ENCODE measurements around the gene IGSF8. TPM values are rescaled to one million over a fixed set of nuclear protein-coding genes. Genes with fewer than 3 reads are reported as not detected.

Gene IGSF8
- total and polyA plus RNA-seq, 4 donors: 23.5 to 39.5 (median 26.8) TPM

- H3K4me1 ChIP-seq (ENCODE audit: control insufficient read depth in 5 of 5, insufficient read depth in 5 of 5, low read length in 5 of 5): no peaks in the 10 kb centered on the region
- no peaks in the 10 kb centered on the region for H3K9me3 ChIP-seq (ENCODE audit: control insufficient read depth in 4 of 4, insufficient read depth in 3 of 4, low read length in 3 of 4)
- H3K36me3 ChIP-seq (ENCODE audit: control insufficient read depth in 4 of 4, insufficient read depth in 4 of 4, low read length in 4 of 4): no peaks in the 10 kb centered on the region
- TF ChIP-seq CTCF (IDR thresholded peaks at IDR 0.05; ENCODE audit: control extremely low read depth, extremely low read depth): no peak
- ATAC-seq (ENCODE audit: insufficient read depth, low FRiP score): no peak
- no peak overlapping the region for H3K27ac ChIP-seq (ENCODE audit: low read depth in 1 of 2, low read length in 1 of 2)
- H3K4me3 ChIP-seq: no peak overlapping the region
- DNase-seq: no peak
- H3K27me3 ChIP-seq (ENCODE audit: control insufficient read depth in 3 of 3, insufficient read depth in 3 of 3, low read length in 2 of 3): no peaks in the 10 kb centered on the region
- no peak overlapping the region for H3K9ac ChIP-seq (ENCODE audit: insufficient read depth in 1 of 2, low read length in 2 of 2)
- WGBS, 2 donors: 93 to 99% methylated on average over 5 of the region's 5 CpGs
Measured at GRCh38 chr1:160136926-160137200, 38.4 kb upstream of the IGSF8 start.

- Histone ChIP-seq H3K27ac (ENCODE audit: low read depth in 1 of 2, low read length in 1 of 2) (no peak overlapping the region), H3K9me3 (ENCODE audit: control insufficient read depth in 4 of 4, insufficient read depth in 3 of 4, low read length in 3 of 4) (no peaks in the 10 kb centered on the region), H3K4me3 (no peak overlapping the region), H3K9ac (ENCODE audit: insufficient read depth in 1 of 2, low read length in 2 of 2) (no peak overlapping the region), H3K27me3 (ENCODE audit: control insufficient read depth in 3 of 3, insufficient read depth in 3 of 3, low read length in 2 of 3) (no peaks in the 10 kb centered on the region), H3K36me3 (ENCODE audit: control insufficient read depth in 4 of 4, insufficient read depth in 4 of 4, low read length in 4 of 4) (no peaks in the 10 kb centered on the region), H3K4me1 (ENCODE audit: control insufficient read depth in 5 of 5, insufficient read depth in 5 of 5, low read length in 5 of 5) (peaks cover 0 to under 1% (median 0%) of the 10 kb centered on the region in 5 donors)
- no peak for DNase-seq
- no peak for TF ChIP-seq CTCF (IDR thresholded peaks at IDR 0.05; ENCODE audit: control extremely low read depth, extremely low read depth)
- WGBS, 2 donors: 91% methylated on average over 22 of the region's 22 CpGs
- ATAC-seq (ENCODE audit: insufficient read depth, low FRiP score): no peak
Measured at GRCh38 chr1:160136121-160136925, 37.9 kb upstream of the IGSF8 start.

- no peaks in the 10 kb centered on the region for H3K27me3 ChIP-seq (ENCODE audit: control insufficient read depth in 3 of 3, insufficient read depth in 3 of 3, low read length in 2 of 3)
- 85 to 87% methylated on average over 20 of the region's 20 CpGs for WGBS, 2 donors
- no peak overlapping the region for H3K9ac ChIP-seq (ENCODE audit: insufficient read depth in 1 of 2, low read length in 2 of 2)
- H3K4me1 ChIP-seq (ENCODE audit: control insufficient read depth in 5 of 5, insufficient read depth in 5 of 5, low read length in 5 of 5): peaks cover 0 to 3% (median 0%) of the 10 kb centered on the region in 5 donors
- no peak overlapping the region for H3K27ac ChIP-seq (ENCODE audit: low read depth in 1 of 2, low read length in 1 of 2)
- ATAC-seq (ENCODE audit: insufficient read depth, low FRiP score) (no peak), DNase-seq (no peak)
- H3K36me3 ChIP-seq (ENCODE audit: control insufficient read depth in 4 of 4, insufficient read depth in 4 of 4, low read length in 4 of 4): no peaks in the 10 kb centered on the region
- no peaks in the 10 kb centered on the region for H3K9me3 ChIP-seq (ENCODE audit: control insufficient read depth in 4 of 4, insufficient read depth in 3 of 4, low read length in 3 of 4)
- no peak overlapping the region for H3K4me3 ChIP-seq
- no peak for TF ChIP-seq CTCF (IDR thresholded peaks at IDR 0.05; ENCODE audit: control extremely low read depth, extremely low read depth)
Measured at GRCh38 chr1:160134791-160135572, 36.6 kb upstream of the IGSF8 start.

Measured in lung (tissue), 12 donors.